Stomach (tissue), 9 donors: Measurements from ENCODE around the gene SDCCAG8. TPM values are rescaled to one million over a fixed set of nuclear protein-coding genes. Genes with fewer than 3 reads are reported as not detected.

ENCODE experiments used
- DNase-seq, 2 donors: peaks; one replicate each; pipeline versions ENCODE4 v3.0.0 to v3.0.0-alpha.2; 2013 to 2019
- H3K27ac ChIP-seq, 5 donors: fragments of 200-600 bp in 4 of 5; sonication (generic) in 4 of 5; one replicate each; pipeline ENCODE4 v1.5.1; 2013 to 2019; ENCODE audit warnings: mild to moderate bottlenecking in 1 of 5, moderate library complexity in 1 of 5
- H3K27me3 ChIP-seq, 3 donors: fragments of 200-600 bp; sonication (generic); one replicate each; pipeline ENCODE4 v1.5.1; 2017 to 2019; ENCODE audit warnings: mixed run types in 1 of 3
- H3K36me3 ChIP-seq, 4 donors: fragments of 200-600 bp; sonication (generic); 1 replicate in 3 of 4; 2 replicates in 1 of 4; pipeline ENCODE4 v1.5.1; 2016 to 2019
- H3K4me1 ChIP-seq, 4 donors: fragments of 200-600 bp; sonication (generic); one replicate each; pipeline ENCODE4 v1.5.1; 2016 to 2019
- H3K4me3 ChIP-seq, 4 donors: fragments of 200-600 bp; sonication (generic) in 3 of 4; one replicate each; pipeline ENCODE4 v1.5.1; 2016 to 2019; ENCODE audit warnings: mild to moderate bottlenecking in 1 of 4
- H3K9me3 ChIP-seq, 4 donors: fragments of 200-600 bp; sonication (generic); one replicate each; pipeline ENCODE4 v1.5.1; 2016 to 2019
- EP300 ChIP-seq: sonication (generic); formaldehyde crosslinking; IDR thresholded peaks from one replicate; pipeline ENCODE4 v1.6.1; 2017; ENCODE audit warnings: antibody characterized with exemption
- POLR2A ChIP-seq, 4 donors: fragments of 450-650 bp; IDR thresholded peaks; one replicate each; pipeline ENCODE4 v1.6.1; 2016; ENCODE audit warnings: antibody characterized with exemption in 4 of 4, control low read depth in 2 of 4, mild to moderate bottlenecking in 1 of 4, moderate library complexity in 1 of 4
- POLR2AphosphoS5 ChIP-seq, 3 donors: sonication (generic); formaldehyde crosslinking; IDR thresholded peaks; one replicate each; pipeline ENCODE4 v1.6.1; 2016; ENCODE audit warnings: antibody characterized with exemption in 3 of 3
- WGBS, 5 donors: extraction: QIAGEN DNeasy Blood & Tissue Kit in 3 of 5; methylation state at CpG; one replicate each; pipeline versions ENCODE4 v1.1.5 to v1.1.7; 2013 to 2018; 5-methylcytosine and 5-hydroxymethylcytosine counted together
- intact Hi-C: fragments of 100-400 bp; cut with DNase I; formaldehyde crosslinking; loops from one replicate; pipeline ENCODE4 v1.15.1; 2023; ENCODE audit warnings: low total_unique reads
- polyA plus RNA-seq, 3 donors: library from polyadenylated mRNA; stranded (reverse); fragments of 200-250 nt; gene quantifications; one replicate each; pipeline ENCODE4 v1.2.3, GENCODE V29; 2013
- total RNA-seq, 5 donors: library from RNA; depleted of rRNA; stranded (reverse); fragments of >200 nt; gene quantifications; one replicate each; pipeline versions ENCODE4 v1.1.0 to v1.2.3, GENCODE V29; 2014 to 2016
- TF ChIP-seq, protein P1 (sequence below), 7 experiments: fragments of 450-650 bp in 4 of 7; fragments of 200-600 bp in 3 of 7; sonication (generic) in 3 of 7; IDR thresholded peaks; one replicate each; pipeline ENCODE4 v1.5.1; 2016 to 2019; ENCODE audit warnings: antibody characterized with exemption in 7 of 7, control low read depth in 2 of 7, mild to moderate bottlenecking in 1 of 7
- donor health status: healthy with polysubstance abuse.
- donor health status: Bipolar disorder and iron deficiency.
- donor health status: healthy.

The SDCCAG8 gene
- total and polyA plus RNA-seq, 8 donors, result 16.3 to 184 (median 24.5) TPM

DNA sequence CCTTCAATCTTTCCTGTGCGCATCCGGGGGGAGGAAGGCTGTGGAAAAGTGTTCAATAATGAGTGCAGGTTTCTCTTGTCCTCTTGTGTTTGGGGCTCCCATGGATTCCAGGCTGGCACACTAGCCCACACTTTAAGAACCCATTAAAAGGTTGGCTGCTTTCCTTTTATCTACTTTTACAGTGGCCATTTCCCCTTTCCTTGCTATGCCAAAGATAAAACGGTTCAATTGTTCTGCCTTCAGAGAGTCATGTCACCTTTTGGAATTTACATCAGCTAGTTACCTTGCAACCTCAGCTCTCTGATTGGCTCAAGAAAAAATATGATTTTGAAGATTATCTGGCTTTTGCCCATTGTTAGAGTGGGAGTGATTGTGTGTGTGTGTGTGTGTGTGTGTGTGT lies 182.3 kb downstream of the SDCCAG8 start:
- TF ChIP-seq POLR2AphosphoS5 (IDR thresholded peaks at IDR 0.05), result no peak
- no peak for TF ChIP-seq POLR2A (IDR thresholded peaks at IDR 0.05)
- no peak for TF ChIP-seq EP300
- TF ChIP-seq, protein P1, sequence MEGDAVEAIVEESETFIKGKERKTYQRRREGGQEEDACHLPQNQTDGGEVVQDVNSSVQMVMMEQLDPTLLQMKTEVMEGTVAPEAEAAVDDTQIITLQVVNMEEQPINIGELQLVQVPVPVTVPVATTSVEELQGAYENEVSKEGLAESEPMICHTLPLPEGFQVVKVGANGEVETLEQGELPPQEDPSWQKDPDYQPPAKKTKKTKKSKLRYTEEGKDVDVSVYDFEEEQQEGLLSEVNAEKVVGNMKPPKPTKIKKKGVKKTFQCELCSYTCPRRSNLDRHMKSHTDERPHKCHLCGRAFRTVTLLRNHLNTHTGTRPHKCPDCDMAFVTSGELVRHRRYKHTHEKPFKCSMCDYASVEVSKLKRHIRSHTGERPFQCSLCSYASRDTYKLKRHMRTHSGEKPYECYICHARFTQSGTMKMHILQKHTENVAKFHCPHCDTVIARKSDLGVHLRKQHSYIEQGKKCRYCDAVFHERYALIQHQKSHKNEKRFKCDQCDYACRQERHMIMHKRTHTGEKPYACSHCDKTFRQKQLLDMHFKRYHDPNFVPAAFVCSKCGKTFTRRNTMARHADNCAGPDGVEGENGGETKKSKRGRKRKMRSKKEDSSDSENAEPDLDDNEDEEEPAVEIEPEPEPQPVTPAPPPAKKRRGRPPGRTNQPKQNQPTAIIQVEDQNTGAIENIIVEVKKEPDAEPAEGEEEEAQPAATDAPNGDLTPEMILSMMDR (IDR thresholded peaks at IDR 0.05), result no peak
- no peak for DNase-seq
- H3K9me3 ChIP-seq, result no peaks in the 10 kb centered on the region
- no peaks in the 10 kb centered on the region for H3K27me3 ChIP-seq
- 68 to 79% (median 76%) methylated on average over 3 of the region's 3 CpGs for WGBS, 5 donors
- intact Hi-C loops, result no loop called here
- peaks cover 0 to 10% (median 0%) of the 10 kb centered on the region in 4 donors for H3K36me3 ChIP-seq
- peaks cover 0 to 8% (median 6%) of the 10 kb centered on the region in 4 donors for H3K4me1 ChIP-seq
- no peak overlapping the region for H3K27ac ChIP-seq
- H3K4me3 ChIP-seq, result no peak overlapping the region

DNA sequence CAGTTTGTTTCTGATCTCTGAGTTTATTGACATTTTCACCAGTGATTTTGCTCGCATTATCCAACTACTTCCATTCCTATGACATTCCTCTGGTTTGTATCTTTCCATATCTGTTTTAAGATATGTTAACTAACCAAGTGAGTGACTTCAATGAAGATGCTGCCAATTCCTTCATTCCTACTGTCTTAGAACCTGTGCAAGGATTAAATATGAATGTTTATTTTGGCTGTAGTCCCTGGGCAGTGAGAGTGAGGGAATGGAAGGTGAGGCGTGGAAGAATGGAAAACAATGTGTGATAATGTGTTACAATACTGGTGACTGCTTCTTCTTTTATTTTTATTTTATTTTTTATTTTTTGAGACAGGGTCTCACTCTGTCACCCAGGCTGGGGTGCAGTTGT lies 183.0 kb downstream of the SDCCAG8 start:
- Histone ChIP-seq H3K4me3 (no peak overlapping the region), H3K36me3 (peaks cover 0 to 10% (median 0%) of the 10 kb centered on the region in 4 donors), H3K27me3 (no peaks in the 10 kb centered on the region), H3K4me1 (peaks cover 0 to 8% (median 3%) of the 10 kb centered on the region in 4 donors), H3K9me3 (no peaks in the 10 kb centered on the region), H3K27ac (no peak overlapping the region)
- TF ChIP-seq, protein P1 (IDR thresholded peaks at IDR 0.05), result no peak
- TF ChIP-seq POLR2AphosphoS5 (IDR thresholded peaks at IDR 0.05) (no peak), POLR2A (IDR thresholded peaks at IDR 0.05) (no peak)
- intact Hi-C loops, result no loop called here
- 38 to 66% (median 50%) methylated on average over 2 of the region's 2 CpGs for WGBS, 5 donors
- DNase-seq, result no peak

DNA sequence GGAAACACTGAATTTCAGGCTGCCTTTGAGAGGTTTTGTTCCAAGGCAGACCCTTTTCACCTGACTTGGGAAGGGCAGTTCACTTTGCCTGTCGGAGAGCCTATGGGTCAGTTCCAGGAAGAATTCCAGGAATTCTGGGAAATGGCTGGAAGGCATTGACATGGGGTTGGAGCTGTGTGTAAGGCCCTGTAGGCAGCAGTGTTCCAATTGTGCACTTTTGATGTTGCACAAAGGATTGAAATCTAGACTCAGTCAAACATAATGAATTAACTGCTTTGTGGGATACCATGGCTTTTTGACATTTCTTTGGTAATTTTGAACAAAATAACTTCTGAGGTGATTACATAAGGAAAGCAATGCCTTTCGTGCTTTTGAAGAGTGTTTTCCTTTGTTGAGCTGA lies 184.6 kb downstream of the SDCCAG8 start:
- Histone ChIP-seq H3K4me1 (peaks cover 0 to 8% (median 0%) of the 10 kb centered on the region in 4 donors), H3K9me3 (no peaks in the 10 kb centered on the region), H3K27ac (no peak overlapping the region), H3K36me3 (peaks cover 0 to 10% (median 0%) of the 10 kb centered on the region in 4 donors), H3K27me3 (no peaks in the 10 kb centered on the region), H3K4me3 (no peak overlapping the region)
- DNase-seq, result no peak
- intact Hi-C loops, result no loop called here
- WGBS, 5 donors, result 85 to 96% (median 88%) methylated on average over 2 of the region's 2 CpGs
- no peak for TF ChIP-seq POLR2AphosphoS5 (IDR thresholded peaks at IDR 0.05)
- TF ChIP-seq POLR2A (IDR thresholded peaks at IDR 0.05), result no peak
- TF ChIP-seq, protein P1 (IDR thresholded peaks at IDR 0.05), result no peak
- TF ChIP-seq EP300, result no peak

DNA sequence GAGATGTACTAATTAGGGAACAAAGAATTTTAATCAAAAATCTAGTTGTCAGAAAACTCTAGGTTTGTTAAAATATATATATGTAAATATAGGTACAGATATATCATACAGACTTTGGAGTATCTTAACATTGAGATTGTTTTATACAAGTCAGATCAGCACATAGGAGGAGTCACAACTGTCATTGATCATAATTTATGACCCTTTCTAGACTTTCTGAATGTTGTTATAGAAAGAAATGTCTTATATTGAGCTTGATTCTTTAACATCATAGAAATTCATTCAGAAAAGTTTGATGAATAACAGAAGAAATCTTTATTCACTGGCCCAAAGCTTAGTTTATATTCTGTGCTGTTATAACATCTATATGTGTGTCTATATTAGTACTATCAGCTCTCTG lies 185.8 kb downstream of the SDCCAG8 start:
- Histone ChIP-seq H3K4me3 (no peak overlapping the region), H3K27me3 (no peaks in the 10 kb centered on the region), H3K4me1 (peaks cover 0 to 8% (median 0%) of the 10 kb centered on the region in 4 donors), H3K36me3 (peaks cover 0 to 10% (median 0%) of the 10 kb centered on the region in 4 donors), H3K27ac (no peak overlapping the region), H3K9me3 (no peaks in the 10 kb centered on the region)
- TF ChIP-seq POLR2AphosphoS5 (IDR thresholded peaks at IDR 0.05) (no peak), POLR2A (IDR thresholded peaks at IDR 0.05) (no peak)
- TF ChIP-seq, protein P1 (IDR thresholded peaks at IDR 0.05), result no peak
- intact Hi-C loops, result no loop called here
- no peak for DNase-seq
